ENCODE data around the gene ROPN1B. TPM values are rescaled to one million over a fixed set of nuclear protein-coding genes. Genes with fewer than 3 reads are reported as not detected.
"Not testable (repeated sequence)": the region's sequence is repeated elsewhere in the genome, so short reads cannot be mapped to it uniquely, and the experiment has no call there.

The ROPN1B gene
- total RNA-seq, result not detected in 2 replicates
- not detected for polyA plus RNA-seq (2012)

- not testable (repeated sequence) for DNase-seq (ENCODE audit: low read depth)
These were observed at the start of gene ROPN1B for GRCh38 chr3:125968701-125969592. TSS of gene ROPN1B (plus strand) at chr3:125969178. CDS start at chr3:125972055, 2,877 bp downstream.

GRCh38 chr3:125920191-125920590 is 48.8 kb upstream of the ROPN1B start:
- peak; percentile 38 for DNase-seq (ENCODE audit: low read depth)

GRCh38 chr3:125920751-125921279 is 48.2 kb upstream of the ROPN1B start:
- not testable (repeated sequence) for DNase-seq (ENCODE audit: low read depth)

GRCh38 chr3:125921712-125922111 is 47.3 kb upstream of the ROPN1B start:
- DNase-seq (ENCODE audit: low read depth), result peak; percentile 60

DNA sequence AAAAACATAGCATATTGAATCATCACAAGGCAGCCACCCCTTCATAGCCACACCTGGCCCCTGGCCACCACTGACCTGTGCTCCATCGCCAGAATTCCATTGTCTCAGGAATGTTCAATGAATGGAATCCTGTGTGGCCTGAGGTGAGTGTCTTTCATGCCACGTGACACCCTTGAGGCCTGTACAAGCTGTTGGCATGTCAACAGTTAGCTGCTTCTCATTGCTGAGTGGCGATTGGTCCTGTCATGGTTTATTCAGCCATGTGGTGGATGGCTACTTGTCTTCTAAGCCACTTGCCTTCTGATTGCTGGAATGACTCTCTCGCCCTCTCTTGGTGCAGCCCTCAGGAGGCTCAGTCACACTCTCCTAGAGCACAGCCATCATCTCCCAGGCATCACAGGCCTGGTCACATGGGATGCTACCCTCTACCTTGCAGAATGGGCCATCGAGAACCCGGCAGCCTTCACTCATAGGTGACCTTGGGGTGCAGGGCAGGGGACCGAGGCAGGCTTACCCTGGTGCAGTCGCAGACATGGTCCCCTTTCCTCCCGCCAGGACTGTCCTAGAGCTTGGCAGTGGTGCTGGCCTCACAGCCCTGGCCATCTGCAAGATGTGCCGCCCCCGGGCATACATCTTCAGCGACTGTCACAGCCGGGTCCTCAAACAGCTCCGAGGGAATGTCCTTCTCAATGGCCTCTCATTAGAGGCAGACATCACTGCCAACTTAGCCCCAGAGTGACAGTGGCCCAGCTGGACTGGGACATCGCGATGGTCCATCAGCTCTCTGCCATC is 45.5 kb upstream of the ROPN1B start:
- DNase-seq (ENCODE audit: low read depth), result peak; percentile 43

DNA sequence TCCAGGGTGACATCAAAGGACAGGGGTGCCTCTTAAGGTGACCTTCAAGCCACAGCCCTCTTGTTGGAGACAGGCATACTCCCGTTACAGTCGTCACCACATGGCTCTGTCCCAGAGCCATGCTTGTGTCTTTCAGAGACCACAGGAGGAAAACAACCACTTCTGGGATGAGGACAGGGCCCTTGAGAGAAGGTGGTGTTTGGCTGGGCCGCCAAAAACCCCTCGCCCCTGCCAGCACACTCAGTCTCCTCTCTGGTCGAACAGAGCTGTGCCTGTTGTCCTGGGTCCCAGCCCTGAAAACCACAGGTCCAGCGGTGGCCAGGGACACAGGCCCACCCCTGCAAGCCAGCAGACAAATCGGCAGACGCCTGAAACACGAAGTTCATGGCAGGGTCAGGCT is 44.7 kb upstream of the ROPN1B start:
- DNase-seq (ENCODE audit: low read depth), result not testable (repeated sequence)

DNA sequence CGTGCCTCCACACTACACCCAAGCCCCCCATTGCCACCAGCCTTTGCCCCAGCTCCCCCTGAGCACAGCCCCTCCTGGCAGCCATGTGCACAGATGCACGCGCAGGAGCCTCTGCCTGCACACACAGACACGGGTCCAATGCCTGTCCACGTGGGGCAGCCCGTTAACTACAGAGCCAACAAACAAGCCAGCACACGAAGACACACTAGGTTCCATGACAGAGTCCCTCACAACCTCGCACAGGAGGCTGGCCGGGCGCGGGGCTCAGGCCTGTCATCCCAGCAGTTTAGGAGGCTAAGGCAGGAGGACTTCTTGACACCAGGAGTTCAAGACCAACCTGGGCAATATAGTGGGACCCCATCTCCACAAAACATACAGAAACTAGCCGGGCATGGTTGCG is 43.3 kb upstream of the ROPN1B start:
- not testable (repeated sequence) for DNase-seq (ENCODE audit: low read depth)

- peak; percentile 79 for DNase-seq (ENCODE audit: low read depth)
These were observed 40.0 kb upstream of the ROPN1B start for GRCh38 chr3:125928771-125929545.

- not testable (repeated sequence) for DNase-seq (ENCODE audit: low read depth)
These were observed 39.2 kb upstream of the ROPN1B start for GRCh38 chr3:125929765-125930164.

DNA sequence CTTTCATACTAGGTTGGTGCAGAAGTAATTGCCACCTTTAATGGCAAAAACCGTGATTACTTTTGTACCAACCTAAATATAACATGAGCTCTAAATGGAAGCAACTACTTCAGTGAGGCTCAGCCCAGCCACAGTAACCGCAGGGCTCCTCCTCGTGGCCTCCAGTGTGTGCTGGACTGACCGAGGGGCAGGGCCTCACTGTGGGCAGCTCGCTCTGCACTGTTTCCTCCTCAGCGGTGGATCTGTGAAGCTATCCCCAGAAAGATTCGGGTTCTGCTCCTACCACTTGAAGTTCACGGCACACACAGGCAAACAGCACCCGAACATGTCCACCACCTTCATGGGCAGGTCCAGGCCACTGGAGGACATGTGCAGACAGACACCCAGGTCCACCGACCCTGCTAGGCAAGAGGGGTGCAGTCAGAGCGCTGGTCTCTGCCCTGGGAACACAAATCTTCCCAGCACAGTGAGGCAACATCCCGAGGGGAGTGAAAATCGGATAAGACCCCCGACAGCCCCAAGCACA is 37.6 kb upstream of the ROPN1B start:
- DNase-seq (ENCODE audit: low read depth), result not testable (repeated sequence)

DNA sequence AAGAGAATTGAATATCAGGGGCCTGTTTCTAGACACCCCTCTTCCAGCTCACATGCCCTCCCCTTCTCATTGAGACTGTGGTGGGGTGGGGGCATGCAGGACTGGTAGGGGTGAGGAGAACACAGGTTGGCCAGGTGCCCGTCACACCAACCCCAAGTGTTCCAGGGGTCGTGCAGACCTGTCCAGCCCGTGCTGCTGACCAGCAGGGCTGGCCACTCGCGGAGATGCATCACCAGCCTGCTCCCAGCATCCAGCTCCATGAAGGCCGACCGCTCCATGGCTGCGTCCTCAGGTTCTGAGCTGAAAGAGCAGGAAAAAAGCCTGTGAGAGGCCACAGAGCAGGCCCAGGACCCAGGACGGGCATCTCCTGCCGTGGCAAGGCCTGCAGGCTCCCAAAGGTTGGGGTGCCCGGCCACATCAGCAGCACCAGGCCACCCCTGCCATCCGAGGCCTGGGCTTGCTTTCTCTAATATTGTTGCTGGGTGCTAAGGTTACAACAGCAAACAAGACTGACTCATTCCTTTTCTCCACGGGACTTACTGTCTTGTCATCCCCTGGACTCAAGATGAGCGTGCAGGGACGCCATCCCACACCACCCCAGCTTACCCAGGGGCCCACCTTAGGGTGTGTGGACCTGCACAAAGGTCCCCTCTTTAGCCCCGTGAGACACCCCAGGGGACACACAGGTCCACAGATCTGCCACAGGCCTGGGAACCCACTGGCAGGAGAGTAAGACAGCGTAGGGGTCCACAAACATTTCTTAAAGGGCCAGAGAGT is 35.4 kb upstream of the ROPN1B start:
- DNase-seq (ENCODE audit: low read depth), result not testable (repeated sequence)

DNA sequence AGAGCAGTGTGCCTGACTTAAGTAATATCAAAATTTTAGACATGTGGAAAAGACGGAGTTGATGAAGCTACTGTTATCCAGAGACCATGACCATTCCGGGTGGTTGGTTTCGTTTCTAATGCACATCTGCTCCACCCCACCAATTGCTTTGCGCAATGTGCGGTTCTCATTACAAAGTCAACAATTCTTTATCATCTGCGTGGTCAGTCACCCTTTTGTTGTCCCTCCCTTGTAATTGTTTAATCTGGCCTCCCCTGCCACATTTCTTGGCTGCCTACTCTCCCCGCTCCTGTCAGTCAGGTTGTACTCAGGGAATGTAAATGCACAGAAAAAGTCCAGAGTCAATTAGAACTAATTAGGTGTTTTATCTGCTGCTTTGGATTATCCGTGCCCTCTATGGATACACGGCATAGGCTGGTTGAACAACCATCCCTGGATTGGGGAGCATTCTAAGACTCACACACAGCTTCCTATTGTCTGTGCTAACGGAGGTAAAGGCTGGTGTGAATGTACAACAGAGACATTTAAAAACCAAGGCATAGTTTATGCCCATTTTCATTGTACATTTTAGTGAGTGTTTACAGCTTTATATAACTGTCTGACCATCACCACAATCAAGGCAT is 33.6 kb upstream of the ROPN1B start:
- not testable (repeated sequence) for DNase-seq (ENCODE audit: low read depth)

GRCh38 chr3:125936210-125936815 is 32.7 kb upstream of the ROPN1B start:
- DNase-seq (ENCODE audit: low read depth), result peak; percentile 28

DNA sequence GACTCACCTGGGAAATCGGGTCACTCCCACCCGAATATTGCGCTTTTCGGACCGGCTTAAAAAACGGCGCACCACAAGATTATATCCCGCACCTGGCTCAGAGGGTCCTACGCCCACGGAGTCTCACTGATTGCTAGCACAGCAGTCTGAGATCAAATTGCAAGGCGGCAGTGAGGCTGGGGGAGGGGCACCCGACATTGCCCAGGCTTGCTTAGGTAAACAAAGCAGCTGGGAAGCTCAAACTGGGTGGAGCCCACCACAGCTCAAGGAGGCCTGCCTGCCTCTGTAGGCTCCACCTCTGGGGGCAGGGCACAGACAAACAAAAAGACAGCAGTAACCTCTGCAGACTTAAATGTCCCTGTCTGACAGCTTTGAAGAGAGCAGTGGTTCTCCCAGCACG is 32.1 kb upstream of the ROPN1B start:
- not testable (repeated sequence) for DNase-seq (ENCODE audit: low read depth)

DNA sequence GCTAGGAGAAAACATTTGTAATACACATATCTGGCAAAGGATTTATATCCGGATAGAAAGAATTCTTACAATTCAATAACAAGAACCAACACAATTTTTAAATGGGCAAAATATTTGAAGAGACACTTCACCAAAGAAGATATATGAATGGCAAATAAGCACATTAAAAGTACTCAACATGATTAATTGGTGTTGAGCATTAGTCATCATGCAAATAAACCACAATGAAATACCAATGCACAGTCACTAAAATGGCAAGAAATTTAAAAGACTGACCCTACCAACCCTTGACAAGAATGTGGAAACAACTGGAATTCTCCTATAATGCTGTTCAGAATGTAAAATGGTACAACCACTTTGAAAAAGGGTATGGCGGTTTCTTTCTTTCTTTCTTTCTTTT is 21.2 kb upstream of the ROPN1B start:
- DNase-seq (ENCODE audit: low read depth), result not testable (repeated sequence)

- DNase-seq (ENCODE audit: low read depth), result not testable (repeated sequence)
These were observed 20.1 kb upstream of the ROPN1B start for GRCh38 chr3:125948901-125949300.

DNA sequence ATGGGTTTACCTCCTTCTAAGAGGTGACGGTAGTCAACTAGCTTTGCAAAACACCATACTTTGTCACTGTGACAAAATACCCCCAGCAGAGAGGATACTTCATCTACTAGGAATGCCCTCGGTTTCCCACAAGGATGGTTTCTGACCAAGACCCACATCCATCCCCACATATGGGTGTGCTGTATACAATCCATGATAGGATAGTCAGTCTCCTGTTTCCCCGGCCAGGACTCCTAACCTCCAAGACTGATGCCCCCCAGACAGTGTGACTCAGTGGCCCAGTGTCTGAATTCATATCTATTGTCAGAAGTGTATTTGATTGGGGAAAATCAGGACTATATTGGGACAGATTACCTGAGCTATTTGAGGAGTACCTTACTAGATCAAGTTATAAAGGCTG is 17.8 kb upstream of the ROPN1B start:
- DNase-seq (ENCODE audit: low read depth), result not testable (repeated sequence)

GRCh38 chr3:125957020-125957419 is 12.0 kb upstream of the ROPN1B start:
- not testable (repeated sequence) for DNase-seq (ENCODE audit: low read depth)

All from myocyte (in vitro differentiated cells).